Skeletal muscle tissue (tissue), 4 donors: ENCODE measurements around the gene SRP9. TPM values are rescaled to one million over a fixed set of nuclear protein-coding genes. Genes with fewer than 3 reads are reported as not detected.
"Not testable (repeated sequence)": the region's sequence is repeated elsewhere in the genome, so short reads cannot be mapped to it uniquely, and the experiment has no call there.

ENCODE experiments used
- H3K27ac ChIP-seq: one replicate; pipeline ENCODE4 v1.7.0; 2013; ENCODE audit warnings: mild to moderate bottlenecking, low read depth, low read length, inconsistent platforms
- H3K27me3 ChIP-seq, 3 donors: one replicate each; pipeline ENCODE4 v1.7.0; 2013; ENCODE audit warnings: low read length in 3 of 3; ENCODE audit not compliant: control insufficient read depth in 3 of 3, insufficient read depth in 3 of 3
- H3K36me3 ChIP-seq, 3 donors: one replicate each; pipeline ENCODE4 v1.7.0; 2013; ENCODE audit warnings: low read length in 3 of 3; ENCODE audit not compliant: control insufficient read depth in 3 of 3, insufficient read depth in 3 of 3
- H3K4me1 ChIP-seq, 3 donors: one replicate each; pipeline ENCODE4 v1.7.0; 2013; ENCODE audit warnings: low read length in 3 of 3, mild to moderate bottlenecking in 3 of 3; ENCODE audit not compliant: control insufficient read depth in 3 of 3, insufficient read depth in 3 of 3
- H3K4me3 ChIP-seq, 3 donors: one replicate each; pipeline ENCODE4 v1.7.0; 2013; ENCODE audit warnings: low read length in 3 of 3
- H3K9ac ChIP-seq, 3 donors: one replicate each; pipeline ENCODE4 v1.7.0; 2013; ENCODE audit warnings: low read length in 3 of 3, mild to moderate bottlenecking in 3 of 3, moderate library complexity in 2 of 3, low read depth in 1 of 3
- H3K9me3 ChIP-seq, 3 donors: one replicate each; pipeline ENCODE4 v1.7.0; 2013; ENCODE audit warnings: low read length in 3 of 3; ENCODE audit not compliant: control insufficient read depth in 3 of 3
- total RNA-seq: library from RNA; depleted of rRNA; stranded (reverse); fragments of >200 nt; gene quantifications from one replicate; pipeline ENCODE4 v1.2.3, GENCODE V29; 2014
- donor health status: Osteomylitis.

Gene SRP9
- total RNA-seq, 1 donor from 2014 or later: 139 TPM

GRCh38 chr1:225796097-225796496, 18.5 kb downstream of the SRP9 start:
- H3K27me3 ChIP-seq, H3K4me3 ChIP-seq, H3K27ac ChIP-seq: not testable (repeated sequence)

GRCh38 chr1:225801146-225801545, 23.5 kb downstream of the SRP9 start:
- not testable (repeated sequence) for H3K4me1 ChIP-seq, H3K36me3 ChIP-seq, H3K9me3 ChIP-seq, H3K27me3 ChIP-seq, H3K27ac ChIP-seq, H3K9ac ChIP-seq, H3K4me3 ChIP-seq

More at GRCh38 chr1:225796097-225796496, 18.5 kb downstream of the SRP9 start:
- not testable (repeated sequence) for H3K9ac ChIP-seq, H3K36me3 ChIP-seq, H3K4me1 ChIP-seq, H3K9me3 ChIP-seq

- no peak overlapping the region for H3K4me3 ChIP-seq
- peaks cover 5 to 11% (median 11%) of the 10 kb centered on the region in 3 donors for H3K4me1 ChIP-seq
- H3K36me3 ChIP-seq: no peaks in the 10 kb centered on the region
- H3K27me3 ChIP-seq: no peaks in the 10 kb centered on the region
- H3K9ac ChIP-seq: no peak overlapping the region
- no peak overlapping the region for H3K27ac ChIP-seq
- H3K9me3 ChIP-seq: no peaks in the 10 kb centered on the region
These were observed 28.6 kb downstream of the SRP9 start for GRCh38 chr1:225806249-225806648.

GRCh38 chr1:225806736-225807135, 29.1 kb downstream of the SRP9 start:
- H3K4me1 ChIP-seq: peaks cover 10 to 16% (median 15%) of the 10 kb centered on the region in 3 donors
- H3K27ac ChIP-seq, H3K9ac ChIP-seq, H3K9me3 ChIP-seq, H3K27me3 ChIP-seq, H3K36me3 ChIP-seq, H3K4me3 ChIP-seq: not testable (repeated sequence)

GRCh38 chr1:225808136-225808535, 30.5 kb downstream of the SRP9 start:
- H3K36me3 ChIP-seq: no peaks in the 10 kb centered on the region
- no peak overlapping the region for H3K4me3 ChIP-seq
- no peak overlapping the region for H3K27ac ChIP-seq
- no peak overlapping the region for H3K9ac ChIP-seq
- no peaks in the 10 kb centered on the region for H3K27me3 ChIP-seq
- H3K9me3 ChIP-seq: no peaks in the 10 kb centered on the region
- H3K4me1 ChIP-seq: peaks cover 24 to 30% (median 29%) of the 10 kb centered on the region in 3 donors

GRCh38 chr1:225809842-225810578, 32.4 kb downstream of the SRP9 start, which contains the start of gene EPHX1:
TSS of gene EPHX1 (plus strand) at chr1:225810124. CDS start at chr1:225828730, 18,606 bp downstream.
- H3K27me3 ChIP-seq: no peaks in the 10 kb centered on the region
- H3K9ac ChIP-seq: peak within 1 kb of the TSS; percentile 74 to 86 (median 80)
- H3K36me3 ChIP-seq: no peaks in the 10 kb centered on the region
- H3K27ac ChIP-seq: peak within 1 kb of the TSS; percentile 61
- H3K4me3 ChIP-seq: peak within 1 kb of the TSS; percentile 80 to 89 (median 86)
- H3K9me3 ChIP-seq: no peaks in the 10 kb centered on the region
- peaks cover 43 to 49% (median 48%) of the 10 kb centered on the region in 3 donors for H3K4me1 ChIP-seq

GRCh38 chr1:225810579-225811538, 33.2 kb downstream of the SRP9 start:
- not testable (repeated sequence) for H3K9me3 ChIP-seq, H3K36me3 ChIP-seq, H3K27me3 ChIP-seq
- Histone ChIP-seq H3K27ac (peak overlapping the region; percentile 61), H3K4me1 (peaks cover 51 to 55% (median 54%) of the 10 kb centered on the region in 3 donors), H3K9ac (peak overlapping the region; percentile 74 to 86 (median 80)), H3K4me3 (peak overlapping the region; percentile 80 to 89 (median 86))

GRCh38 chr1:225811622-225812487, 34.2 kb downstream of the SRP9 start:
- peaks cover 0 to 3% (median 0%) of the 10 kb centered on the region in 3 donors for H3K36me3 ChIP-seq
- H3K4me1 ChIP-seq: peaks cover 61 to 65% (median 63%) of the 10 kb centered on the region in 3 donors
- peak overlapping the region; percentile 59 to 78 (median 74) for H3K9ac ChIP-seq
- no peaks in the 10 kb centered on the region for H3K27me3 ChIP-seq
- H3K9me3 ChIP-seq: no peaks in the 10 kb centered on the region
- peak overlapping the region; percentile 61 for H3K27ac ChIP-seq
- H3K4me3 ChIP-seq: peak overlapping the region; percentile 77 to 89 (median 86)

GRCh38 chr1:225812488-225813213, 35.0 kb downstream of the SRP9 start:
- H3K9me3 ChIP-seq: no peaks in the 10 kb centered on the region
- peaks cover 0 to 3% (median 0%) of the 10 kb centered on the region in 3 donors for H3K36me3 ChIP-seq
- H3K9ac ChIP-seq: peak overlapping the region in 2 of 3 donors; percentile 14 to 58
- no peaks in the 10 kb centered on the region for H3K27me3 ChIP-seq
- H3K4me1 ChIP-seq: peaks cover 69 to 73% (median 71%) of the 10 kb centered on the region in 3 donors
- peak overlapping the region; percentile 61 for H3K27ac ChIP-seq
- peak overlapping the region; percentile 77 to 89 (median 86) for H3K4me3 ChIP-seq
